Tibial artery (tissue), 4 donors: ENCODE measurements around the gene MUS81.
A peak's percentile ranks its signal among the peaks of the same experiment; 100 is the strongest.

Experiments used
- DNase-seq, 2 donors: peaks; one replicate each; pipeline ENCODE4 v3.0.0-alpha.2; 2019
- H3K27ac ChIP-seq, 2 donors: fragments of 200-600 bp; sonication (generic) in 1 of 2; 1 replicate in 1 of 2; 2 replicates in 1 of 2; pipeline ENCODE4 v1.5.1; 2018 to 2019; ENCODE audit warnings: mild to moderate bottlenecking in 1 of 2
- H3K27me3 ChIP-seq, 2 donors: fragments of 200-600 bp; sonication (generic) in 1 of 2; one replicate each; pipeline versions ENCODE4 v1.5.1 to v1.6.0; 2016 to 2019
- H3K36me3 ChIP-seq, 3 donors: fragments of 200-600 bp; sonication (generic) in 2 of 3; one replicate each; pipeline ENCODE4 v1.5.1; 2016 to 2019; ENCODE audit warnings: mild to moderate bottlenecking in 2 of 3
- H3K4me1 ChIP-seq, 4 donors: fragments of 200-600 bp; sonication (generic) in 2 of 4; 1 replicate in 3 of 4; 2 replicates in 1 of 4; pipeline ENCODE4 v1.5.1; 2016 to 2019
- H3K4me3 ChIP-seq, 2 donors: fragments of 200-600 bp; sonication (generic) in 1 of 2; 1 replicate in 1 of 2; 2 replicates in 1 of 2; pipeline ENCODE4 v1.5.1; 2018 to 2019; ENCODE audit warnings: mild to moderate bottlenecking in 2 of 2
- H3K9me3 ChIP-seq, 3 donors: fragments of 200-600 bp; sonication (generic) in 1 of 3; one replicate each; pipeline ENCODE4 v1.5.1; 2016 to 2019
- intact Hi-C: fragments of 100-400 bp; cut with DNase I; formaldehyde crosslinking; loops from one replicate; pipeline ENCODE4 v1.15.0; 2023; ENCODE audit warnings: low total_unique reads
- TF ChIP-seq, protein P1 (sequence below), 2 experiments: fragments of 200-600 bp in 1 of 2; fragments of 450-650 bp in 1 of 2; IDR thresholded peaks; one replicate each; pipeline ENCODE4 v1.5.1; 2017 to 2019; ENCODE audit warnings: antibody characterized with exemption in 2 of 2, mild to moderate bottlenecking in 1 of 2, moderate library complexity in 1 of 2

MUS81 gene

DNA sequence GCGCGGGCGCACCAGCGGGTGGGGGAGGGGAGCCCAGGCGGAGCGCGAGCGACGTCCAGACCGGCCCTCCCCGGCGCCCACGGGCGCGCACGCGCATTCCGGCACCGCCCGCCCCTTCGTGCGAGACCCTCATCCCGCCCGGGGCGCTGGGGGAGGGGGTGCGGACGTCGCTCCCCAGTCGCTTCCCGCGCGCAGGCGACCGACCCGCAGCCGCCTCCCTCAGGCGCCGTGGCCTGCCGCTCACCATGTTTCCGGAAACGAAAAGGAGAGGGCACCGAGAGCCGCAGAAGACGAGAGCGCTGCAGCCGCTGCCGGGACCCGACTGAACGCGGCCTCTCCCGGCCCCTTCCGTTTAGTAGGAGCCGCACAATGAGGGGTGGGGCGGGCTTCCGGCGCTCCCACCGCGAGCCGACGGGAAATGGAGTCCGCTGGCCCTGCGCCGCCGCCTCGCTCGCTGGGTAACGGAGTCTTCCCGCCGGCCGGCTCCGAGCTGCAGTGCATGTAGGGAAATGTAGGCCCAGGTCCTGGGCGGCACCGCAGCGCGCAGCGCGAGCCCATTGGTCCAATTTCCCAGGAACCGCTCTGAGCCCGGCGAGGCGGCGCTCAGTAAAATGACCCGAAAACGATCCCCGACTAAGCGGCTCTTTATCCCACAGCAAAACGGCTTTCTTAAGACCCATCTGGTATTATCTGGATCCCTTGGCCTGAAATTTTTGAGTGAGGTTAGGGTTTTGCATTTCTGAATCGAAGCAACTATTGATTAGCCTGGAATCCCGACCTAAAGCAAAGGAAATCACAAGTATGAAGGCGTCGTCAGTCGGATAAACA lies 2.2 kb upstream of the MUS81 start, which contains the start of gene CFL1:
TSS of gene CFL1 (minus strand) at position 328 of the 828 bp plus-strand sequence. CDS start at position 247, 81 bp downstream.
- DNase-seq, result peak; percentile 99
- Histone ChIP-seq H3K27me3 (no peaks in the 10 kb centered on the region), H3K36me3 (peaks cover 41 to 46% (median 43%) of the 10 kb centered on the region in 3 donors), H3K4me3 (peak within 1 kb of the TSS; percentile 84 to 99), H3K9me3 (no peaks in the 10 kb centered on the region), H3K4me1 (peaks cover 0 to 50% (median 41%) of the 10 kb centered on the region in 4 donors), H3K27ac (peak within 1 kb of the TSS; percentile 97 to 98)
- TF ChIP-seq, protein P1, sequence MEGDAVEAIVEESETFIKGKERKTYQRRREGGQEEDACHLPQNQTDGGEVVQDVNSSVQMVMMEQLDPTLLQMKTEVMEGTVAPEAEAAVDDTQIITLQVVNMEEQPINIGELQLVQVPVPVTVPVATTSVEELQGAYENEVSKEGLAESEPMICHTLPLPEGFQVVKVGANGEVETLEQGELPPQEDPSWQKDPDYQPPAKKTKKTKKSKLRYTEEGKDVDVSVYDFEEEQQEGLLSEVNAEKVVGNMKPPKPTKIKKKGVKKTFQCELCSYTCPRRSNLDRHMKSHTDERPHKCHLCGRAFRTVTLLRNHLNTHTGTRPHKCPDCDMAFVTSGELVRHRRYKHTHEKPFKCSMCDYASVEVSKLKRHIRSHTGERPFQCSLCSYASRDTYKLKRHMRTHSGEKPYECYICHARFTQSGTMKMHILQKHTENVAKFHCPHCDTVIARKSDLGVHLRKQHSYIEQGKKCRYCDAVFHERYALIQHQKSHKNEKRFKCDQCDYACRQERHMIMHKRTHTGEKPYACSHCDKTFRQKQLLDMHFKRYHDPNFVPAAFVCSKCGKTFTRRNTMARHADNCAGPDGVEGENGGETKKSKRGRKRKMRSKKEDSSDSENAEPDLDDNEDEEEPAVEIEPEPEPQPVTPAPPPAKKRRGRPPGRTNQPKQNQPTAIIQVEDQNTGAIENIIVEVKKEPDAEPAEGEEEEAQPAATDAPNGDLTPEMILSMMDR (IDR thresholded peaks at IDR 0.05), result no peak
- intact Hi-C loops, result loop anchor here (2.0 kb wide), 1 partner anchor 61 kb away; the partner anchor contains the start of genes C11orf68 and DRAP1

DNA sequence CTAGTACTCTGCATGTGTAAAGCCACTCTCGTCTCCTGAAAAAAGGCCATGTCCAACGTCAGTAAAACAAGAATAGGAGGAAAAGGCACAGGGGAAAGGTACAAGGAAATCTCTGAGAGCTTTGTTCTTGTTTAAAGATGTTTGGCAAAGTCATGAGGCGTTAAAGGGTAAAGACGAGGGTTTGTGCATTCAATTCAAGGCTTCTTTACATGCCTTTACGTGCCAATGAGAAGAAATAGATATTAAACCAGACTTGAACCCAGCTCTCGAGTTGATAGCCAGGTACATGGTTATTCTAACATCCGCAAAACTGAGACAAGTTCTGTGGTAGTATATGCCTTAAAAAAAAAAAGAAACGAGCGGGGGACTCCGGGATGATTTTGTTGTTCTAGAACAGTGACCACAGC lies 1.5 kb upstream of the MUS81 start:
- no peaks in the 10 kb centered on the region for H3K9me3 ChIP-seq
- H3K27me3 ChIP-seq, result no peaks in the 10 kb centered on the region
- intact Hi-C loops, result loop anchor here (2.0 kb wide), 1 partner anchor 60 kb away; the partner anchor contains the start of genes C11orf68 and DRAP1
- TF ChIP-seq, protein P1 (IDR thresholded peaks at IDR 0.05), result no peak
- DNase-seq, result no peak
- peak overlapping the region; percentile 84 to 99 for H3K4me3 ChIP-seq
- peaks cover 0 to 50% (median 41%) of the 10 kb centered on the region in 4 donors for H3K4me1 ChIP-seq
- H3K27ac ChIP-seq, result peak overlapping the region; percentile 97 to 98
- peaks cover 40 to 46% (median 41%) of the 10 kb centered on the region in 3 donors for H3K36me3 ChIP-seq

DNA sequence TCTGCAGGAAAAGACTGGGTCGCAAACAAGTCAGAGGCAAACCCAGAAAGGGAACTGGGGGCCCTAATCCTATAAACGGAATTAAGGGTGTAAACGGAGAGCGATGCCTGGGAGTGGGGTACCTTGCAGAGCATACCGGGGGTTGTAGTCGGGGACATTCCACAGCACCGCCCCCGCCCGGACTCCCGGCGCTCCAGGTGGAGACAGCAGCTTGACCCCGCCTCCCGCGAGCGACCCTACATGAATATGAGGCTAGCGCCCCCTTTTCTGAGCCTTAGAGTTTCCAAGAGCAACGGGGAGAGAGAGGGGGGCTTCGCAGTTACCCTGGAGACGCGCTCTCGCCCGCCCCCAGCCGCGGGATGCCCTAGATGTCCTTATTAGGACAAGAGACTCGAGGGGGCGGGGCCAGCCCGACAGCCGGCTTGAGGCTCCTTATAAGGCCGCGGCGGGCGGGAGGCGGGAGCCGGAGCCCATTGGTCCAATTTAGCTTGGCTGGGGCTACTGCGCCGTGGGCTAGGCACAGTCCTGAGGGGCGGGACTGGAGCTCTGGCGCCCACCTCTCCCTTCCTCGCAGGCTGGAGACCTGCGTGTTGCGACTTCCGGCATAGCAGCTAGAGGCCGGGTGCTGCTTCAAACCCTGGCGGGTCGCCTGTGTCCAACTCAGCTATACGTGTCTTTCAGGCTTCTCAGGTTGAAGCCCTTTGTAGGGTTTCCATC lies 980 bp upstream of the MUS81 start:
- Histone ChIP-seq H3K36me3 (peaks cover 40 to 46% (median 41%) of the 10 kb centered on the region in 3 donors), H3K9me3 (no peaks in the 10 kb centered on the region), H3K4me1 (peaks cover 0 to 50% (median 39%) of the 10 kb centered on the region in 4 donors), H3K27me3 (no peaks in the 10 kb centered on the region), H3K4me3 (peak overlapping the region; percentile 84 to 99), H3K27ac (peak overlapping the region; percentile 97 to 98)
- peak; percentile 100 for DNase-seq
- intact Hi-C loops, result loop anchor here (2.0 kb wide), 1 partner anchor 60 kb away; the partner anchor contains the start of genes C11orf68 and DRAP1
- TF ChIP-seq, protein P1 (IDR thresholded peaks at IDR 0.05), result peak in 1 of 2 experiments; percentile 14

DNA sequence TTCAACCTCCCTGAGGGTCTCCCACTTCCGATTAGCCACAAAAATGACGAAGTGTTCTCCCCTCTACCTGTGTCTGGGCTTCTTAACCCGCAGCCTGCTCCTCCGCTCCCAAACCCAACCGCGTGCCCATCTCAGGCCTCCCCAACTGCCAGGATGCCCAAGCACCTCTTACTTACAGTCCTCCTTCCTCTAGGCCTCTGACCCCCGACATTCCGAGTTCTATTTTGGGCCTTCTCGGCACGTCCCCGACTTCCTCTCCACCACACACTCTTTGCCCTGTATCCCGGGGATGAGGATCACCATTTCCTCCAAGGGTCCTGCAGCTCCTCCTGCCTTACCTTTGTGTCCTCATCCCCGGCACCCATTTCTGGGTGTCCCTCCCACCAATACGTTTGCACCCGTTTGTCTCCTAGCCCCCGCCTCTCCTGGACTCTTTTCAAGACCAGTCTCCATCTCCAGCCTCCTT lies 388 bp upstream of the MUS81 start:
- TF ChIP-seq, protein P1 (IDR thresholded peaks at IDR 0.05), result no peak
- intact Hi-C loops, result loop anchor here (2.0 kb wide), 1 partner anchor 59 kb away; the partner anchor contains the start of genes C11orf68 and DRAP1

DNA sequence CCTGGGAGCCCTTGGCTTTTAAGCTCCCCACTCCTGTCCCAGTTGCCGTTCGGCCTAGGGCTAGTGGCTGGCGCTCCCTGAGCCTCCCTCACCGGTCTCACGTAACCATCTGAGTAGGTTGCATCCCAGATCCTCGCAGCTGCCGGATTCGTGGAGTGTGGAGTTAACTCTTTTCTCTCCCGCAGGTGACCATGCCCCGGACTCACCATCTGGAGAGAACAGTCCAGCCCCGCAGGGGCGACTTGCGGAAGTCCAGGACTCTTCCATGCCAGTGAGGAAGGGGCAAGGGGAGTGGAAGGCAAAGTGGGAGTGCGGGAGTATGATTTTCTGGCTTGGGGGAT lies 902 bp downstream of the MUS81 start:
- intact Hi-C loops, result no loop called here
- Histone ChIP-seq H3K4me3 (peak overlapping the region; percentile 84 to 99), H3K27ac (peak overlapping the region; percentile 97 to 98), H3K9me3 (no peaks in the 10 kb centered on the region), H3K4me1 (peaks cover 0 to 36% (median 28%) of the 10 kb centered on the region in 4 donors), H3K27me3 (no peaks in the 10 kb centered on the region), H3K36me3 (peaks cover 38 to 46% (median 41%) of the 10 kb centered on the region in 3 donors)
- peak in 1 of 2 donors; percentile 20 for DNase-seq
- TF ChIP-seq, protein P1 (IDR thresholded peaks at IDR 0.05), result no peak

More for the DNA sequence above, 388 bp upstream of the MUS81 start:
- H3K27ac ChIP-seq, result peak overlapping the region; percentile 97 to 98
- DNase-seq, result peak in 1 of 2 donors; percentile 43
- peaks cover 0 to 49% (median 38%) of the 10 kb centered on the region in 4 donors for H3K4me1 ChIP-seq
- peak overlapping the region; percentile 84 to 99 for H3K4me3 ChIP-seq
- no peaks in the 10 kb centered on the region for H3K27me3 ChIP-seq
- H3K9me3 ChIP-seq, result no peaks in the 10 kb centered on the region
- H3K36me3 ChIP-seq, result peaks cover 40 to 46% (median 41%) of the 10 kb centered on the region in 3 donors
